ENCODE data around the gene DDX17.

Gene DDX17

GRCh38 chr22:38465673-38466490 lies 40.2 kb downstream of the DDX17 start:
- peak; percentile 83 to 96 for DNase-seq

DNA sequence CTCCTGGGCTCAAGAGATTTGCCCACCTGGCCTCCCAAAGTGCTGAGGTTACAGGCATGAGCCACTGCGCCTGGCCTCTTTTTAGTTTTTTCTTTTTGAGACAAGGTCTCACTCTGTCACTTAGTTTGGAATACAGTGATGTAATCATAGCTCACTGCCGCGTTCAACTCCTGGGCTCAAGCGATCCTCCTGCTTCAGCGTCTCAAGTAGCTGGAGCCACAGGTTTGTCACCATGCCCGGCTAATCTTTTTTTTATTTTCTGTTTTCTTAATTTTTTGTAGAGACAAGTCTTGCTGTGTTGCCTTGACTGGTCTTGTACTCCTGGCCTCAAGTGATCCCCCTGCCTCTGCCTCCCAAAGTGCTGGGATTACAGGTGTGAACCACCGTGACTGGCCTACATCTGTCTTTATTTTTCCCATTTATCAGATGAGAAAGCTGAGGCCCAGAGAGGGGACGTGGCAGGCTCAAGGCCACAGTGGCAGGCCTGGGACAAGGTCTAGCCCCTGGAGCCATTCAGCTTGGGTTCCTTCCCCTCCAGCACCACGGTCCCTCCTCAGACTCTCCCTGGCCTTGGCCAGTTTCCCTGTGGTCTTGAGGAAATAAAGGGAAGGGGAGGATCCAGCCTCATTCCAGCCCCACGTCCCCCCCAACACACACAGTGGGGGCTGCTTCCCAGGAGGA lies 41.0 kb downstream of the DDX17 start:
- DNase-seq, result no peak

DNA sequence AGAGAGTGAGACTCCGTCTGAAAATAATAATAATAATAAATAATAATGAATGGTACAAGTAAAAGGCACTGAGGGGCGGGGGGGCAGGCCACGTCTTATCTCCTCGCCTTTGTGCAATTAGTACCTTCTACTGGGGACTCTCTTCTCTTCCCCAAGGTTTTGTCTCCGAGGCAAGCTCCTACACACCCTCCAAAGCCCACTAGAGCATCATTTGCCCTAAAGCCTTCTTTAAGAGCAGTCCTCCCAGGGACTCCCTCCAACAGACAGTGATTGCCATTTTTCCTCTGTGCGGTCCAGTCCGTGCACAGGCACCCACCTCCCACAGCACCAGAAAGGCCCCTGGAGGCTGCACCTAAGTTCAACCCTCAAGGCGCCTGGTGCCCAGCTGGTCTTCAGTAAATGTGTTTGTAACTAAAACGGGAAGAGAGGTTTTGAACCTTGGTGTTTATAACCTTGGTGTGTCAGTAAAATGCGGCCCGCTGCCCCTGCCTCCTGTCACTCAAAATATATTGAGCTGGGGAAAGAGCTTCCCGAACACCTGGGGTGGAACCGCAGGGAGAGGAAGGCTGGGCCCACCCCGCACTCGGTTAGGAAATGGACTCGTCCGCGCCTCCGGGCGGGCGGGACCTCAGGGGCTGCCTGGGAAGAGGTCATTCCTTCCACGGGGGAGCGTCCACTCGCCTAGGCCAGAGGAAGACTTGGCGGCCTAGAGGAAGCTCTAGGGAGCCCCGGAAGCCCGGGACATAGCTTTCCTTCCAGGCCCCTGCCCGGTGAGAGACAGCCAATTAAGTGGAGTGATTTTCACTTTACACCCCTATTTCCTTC lies 42.9 kb downstream of the DDX17 start:
- peak; percentile 68 to 85 for DNase-seq

- DNase-seq, result peak; percentile 93 to 96
Measured at GRCh38 chr22:38461414-38462081, 44.6 kb downstream of the DDX17 start.

DNA sequence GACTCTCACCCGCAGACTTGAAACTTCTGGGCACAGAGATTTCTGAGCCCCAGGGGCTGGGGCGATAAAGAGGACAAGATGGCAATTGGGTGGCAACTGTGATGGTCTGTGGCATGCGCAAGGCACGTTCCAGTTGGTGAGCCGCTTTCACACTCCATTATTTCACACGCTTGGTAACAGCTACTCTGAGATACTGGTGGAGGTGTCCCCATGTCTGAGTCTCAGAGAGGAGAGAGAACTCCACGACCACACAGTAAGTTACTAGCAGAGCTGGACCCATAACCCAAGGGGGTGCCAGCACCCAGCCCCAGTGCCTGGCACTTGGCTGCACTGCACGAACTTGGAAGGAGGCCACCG lies 45.1 kb downstream of the DDX17 start:
- no peak for DNase-seq

DNA sequence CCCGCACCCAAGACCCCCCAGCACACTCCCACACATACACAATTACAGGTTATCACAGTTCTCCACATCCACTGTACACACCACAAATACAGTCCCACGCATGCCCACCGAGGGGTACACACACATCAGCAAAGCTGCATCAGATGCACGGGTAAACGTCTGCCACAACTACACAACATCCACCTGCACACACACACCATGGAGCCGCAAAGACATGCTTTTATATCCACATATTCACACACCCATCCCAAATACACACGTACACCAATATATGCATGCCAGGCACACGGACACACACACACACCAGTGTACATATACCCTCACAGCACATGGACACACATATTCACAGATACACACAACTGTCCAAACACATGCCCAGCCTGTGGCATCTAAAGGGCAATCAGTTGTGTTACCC lies 45.7 kb downstream of the DDX17 start:
- DNase-seq, result no peak

- DNase-seq, result no peak
Measured at GRCh38 chr22:38456841-38457699, 49.0 kb downstream of the DDX17 start.

DNA sequence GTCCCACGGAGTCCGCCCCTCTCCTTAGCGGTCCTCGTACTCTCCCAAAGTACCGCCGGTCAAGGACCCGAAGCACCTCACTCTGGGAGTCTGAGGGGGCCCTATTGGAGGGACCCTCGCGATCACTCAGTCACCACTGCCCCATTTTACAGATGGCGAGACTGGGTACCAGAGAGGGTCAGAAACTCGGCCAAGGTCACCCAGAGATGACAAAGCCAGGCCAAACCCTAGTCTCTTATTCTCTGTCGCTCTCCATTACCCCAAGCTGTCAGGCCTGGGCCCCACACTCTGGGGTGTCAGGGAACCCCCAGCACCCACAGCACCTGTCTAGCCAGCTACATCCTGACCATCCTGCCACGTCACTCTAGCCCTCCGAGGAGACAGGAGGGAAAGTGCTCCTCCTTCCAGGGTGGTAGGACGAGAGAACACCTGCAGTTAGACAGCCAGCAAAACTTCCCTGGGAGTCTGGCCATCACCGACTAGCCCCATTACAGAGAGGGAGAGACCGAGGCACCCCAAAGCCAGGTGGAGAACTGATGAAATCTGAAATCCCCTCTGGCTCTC lies 49.8 kb downstream of the DDX17 start:
- DNase-seq, result no peak

DNA sequence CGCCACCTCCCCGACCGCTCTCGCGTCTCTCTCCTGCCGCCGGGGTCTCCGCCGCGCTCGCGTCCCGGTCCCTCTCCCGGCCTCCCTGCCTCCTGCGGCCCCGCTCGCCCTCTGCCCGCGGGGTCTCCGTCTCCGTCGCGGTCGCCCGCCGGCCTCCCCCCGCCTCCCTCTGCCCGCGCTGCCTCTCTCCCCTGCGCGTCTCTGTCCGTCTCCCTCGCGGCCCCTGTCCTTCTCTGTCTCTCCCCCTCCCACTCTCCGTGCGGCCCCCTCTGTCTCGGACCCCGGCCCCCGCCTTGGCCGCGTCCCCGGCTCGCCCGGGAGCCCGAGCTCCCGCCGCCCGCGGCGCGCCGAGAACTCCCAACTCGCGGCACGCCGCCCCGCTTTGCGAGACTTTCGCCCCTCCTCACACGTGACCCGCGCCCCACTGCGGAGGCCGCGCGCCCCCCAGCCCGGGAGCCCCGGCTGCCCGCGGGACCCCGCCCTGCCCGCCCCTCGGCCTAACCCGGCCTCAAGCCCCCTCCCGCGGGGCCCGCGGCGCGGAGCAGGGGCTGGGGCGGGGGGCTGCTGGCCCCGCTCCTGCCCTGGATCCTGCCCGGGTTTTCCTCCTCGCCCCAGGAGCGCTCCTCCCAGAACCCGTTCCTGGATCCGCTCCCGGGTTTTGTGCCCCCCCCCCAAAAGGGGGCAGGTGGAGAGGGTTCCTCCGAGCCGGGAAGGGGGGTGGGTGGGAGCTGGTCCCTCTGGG lies 50.4 kb downstream of the DDX17 start:
- peak; percentile 37 to 55 for DNase-seq

DNA sequence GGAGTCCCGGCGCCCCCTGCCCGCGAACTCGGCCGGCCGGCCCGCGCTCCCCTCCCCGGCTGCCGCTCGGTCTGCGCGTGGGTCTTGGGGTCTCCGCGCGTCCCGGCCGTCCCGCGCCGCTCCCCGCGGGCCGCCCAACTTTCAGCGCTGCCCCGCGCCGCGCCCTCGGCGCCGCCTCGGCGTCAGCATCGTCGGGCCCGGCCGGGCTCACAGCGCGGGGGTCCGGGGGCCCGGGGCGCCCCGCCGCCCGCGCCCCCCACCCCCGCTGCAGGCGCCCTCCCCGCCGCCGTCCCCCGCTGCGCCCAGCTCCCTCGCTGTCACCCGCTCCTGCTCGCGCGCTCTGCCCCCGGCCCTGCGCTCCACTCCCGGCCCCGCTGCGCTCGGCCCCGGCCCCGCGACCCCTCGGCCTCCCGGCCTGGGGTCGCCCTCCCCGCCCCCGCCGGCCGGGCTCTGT lies 51.0 kb downstream of the DDX17 start, which contains the start of gene KCNJ4:
Gene KCNJ4, minus strand, starts transcription at position 124 of the 454 bp plus-strand sequence. CDS start 27,067 bp downstream, outside the sequence.
- DNase-seq, result no peak

DNA sequence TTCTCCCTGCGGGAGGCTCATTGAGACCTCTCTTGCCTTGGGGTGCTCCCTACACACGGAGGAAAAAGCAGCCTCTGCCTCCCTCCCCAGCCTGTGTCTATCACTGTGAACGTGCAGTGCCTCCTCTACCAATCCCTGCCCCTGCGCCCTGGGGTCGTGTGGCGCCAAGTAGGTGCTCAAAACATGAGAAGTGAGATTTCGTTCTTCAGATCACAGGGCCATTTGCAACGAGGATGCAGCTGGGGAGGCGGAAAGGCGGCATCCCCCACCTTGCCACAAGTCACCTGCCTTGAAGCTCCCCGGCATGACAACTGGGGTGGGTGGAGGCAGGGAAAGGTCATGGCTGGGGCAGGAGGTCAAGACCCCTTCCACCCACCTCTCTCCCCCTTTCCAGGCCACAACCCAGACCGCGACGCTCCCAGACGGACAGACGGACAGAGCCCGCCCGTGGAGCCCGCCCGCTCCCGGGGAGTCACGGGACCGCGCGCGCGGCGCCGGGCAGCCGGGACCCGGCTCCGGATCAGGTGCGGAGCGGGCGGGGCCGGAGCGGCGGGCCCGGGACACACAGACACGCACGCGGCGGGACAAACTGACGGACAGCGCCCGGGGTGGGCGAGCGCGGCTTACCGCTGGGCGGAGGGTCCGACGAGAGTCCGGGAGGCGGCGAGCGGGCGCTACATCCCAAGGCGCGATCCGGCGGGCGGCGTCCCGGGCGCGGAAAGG lies 51.6 kb downstream of the DDX17 start:
- peak in 1 of 2 experiments; percentile 39 for DNase-seq

GRCh38 chr22:38453996-38454352 lies 52.1 kb downstream of the DDX17 start:
- DNase-seq, result no peak

DNA sequence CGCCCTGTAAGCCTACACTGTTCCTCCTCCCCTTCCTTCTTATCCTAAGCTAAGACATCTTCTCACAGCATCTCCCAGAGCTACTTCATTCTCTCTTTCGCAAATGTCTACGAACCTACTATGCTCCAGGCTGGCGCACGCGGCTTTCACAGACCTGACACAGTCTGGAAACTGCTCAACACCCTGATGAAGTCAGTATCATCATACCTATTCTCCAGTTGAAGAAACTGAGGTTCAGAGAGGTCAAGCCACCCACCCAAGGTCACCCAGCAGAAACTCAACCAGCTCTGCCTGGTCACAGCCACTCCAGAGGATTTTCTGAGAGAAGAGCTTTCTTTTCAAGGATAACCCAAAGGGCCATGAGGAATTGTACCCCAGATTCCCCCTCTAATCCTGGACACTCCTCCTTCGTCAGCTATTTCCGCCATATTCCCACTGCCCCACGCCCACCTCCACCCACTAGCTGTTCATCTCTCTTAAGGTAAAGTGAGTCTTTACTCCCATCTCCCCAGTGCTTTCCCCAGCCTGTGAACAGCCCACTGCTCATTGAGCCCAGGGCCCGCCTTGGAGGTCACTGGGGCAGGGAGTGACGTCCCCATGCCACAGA lies 52.9 kb downstream of the DDX17 start:
- DNase-seq, result no peak

DNA sequence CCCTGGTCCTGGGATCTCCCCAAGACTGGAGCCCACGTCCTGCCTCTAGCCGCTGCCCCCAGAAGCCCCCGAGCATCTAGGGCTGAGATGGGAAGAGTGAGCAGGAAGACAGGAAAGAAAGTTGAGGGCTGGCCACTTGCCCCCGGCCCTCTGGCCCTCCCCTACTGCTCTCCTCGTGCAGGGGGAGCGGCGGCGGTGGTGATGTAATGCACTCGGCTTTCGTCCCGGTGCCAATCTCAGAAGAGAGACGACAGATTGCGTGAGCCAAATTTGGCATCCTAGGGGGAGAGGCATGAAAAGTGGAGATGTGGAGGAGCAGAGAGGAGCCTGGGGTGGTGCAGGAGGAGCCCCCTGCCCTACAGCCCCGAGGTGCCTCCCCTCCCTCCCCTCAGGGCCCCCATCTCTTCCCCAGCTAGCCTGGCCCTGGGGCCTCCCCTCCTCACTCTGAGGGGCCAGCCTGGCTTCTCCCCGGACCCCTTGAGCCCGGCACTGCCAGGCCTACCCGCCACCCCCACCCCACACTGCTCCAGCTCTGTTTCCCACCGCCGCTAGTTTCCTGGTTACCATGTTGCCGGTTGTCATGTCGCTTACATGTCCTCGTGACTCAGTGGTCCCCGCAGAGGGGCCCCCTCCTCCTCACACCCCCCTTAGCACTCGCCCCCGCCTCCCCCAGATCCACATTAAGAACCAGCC lies 53.6 kb downstream of the DDX17 start:
- peak; percentile 59 to 75 for DNase-seq

DNA sequence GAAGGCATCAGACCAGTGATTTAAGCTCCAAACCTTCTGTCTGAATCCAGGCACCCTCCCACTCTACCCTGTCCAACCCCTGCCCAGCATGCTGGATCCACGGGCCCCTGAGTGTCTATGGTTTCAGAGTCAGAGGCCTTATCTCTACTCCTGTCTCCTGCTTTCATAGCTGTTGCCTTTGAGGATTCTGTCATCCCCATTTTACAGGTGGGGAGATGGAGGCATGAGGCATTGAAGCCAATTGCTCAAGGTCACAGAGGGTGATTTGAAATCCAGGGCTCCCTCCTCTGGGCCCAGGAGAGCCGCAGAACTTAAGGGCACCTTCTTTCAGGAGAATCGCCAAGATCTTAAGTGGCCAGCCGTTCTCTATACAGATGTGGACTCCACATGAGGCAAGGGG lies 54.2 kb downstream of the DDX17 start:
- no peak for DNase-seq

DNA sequence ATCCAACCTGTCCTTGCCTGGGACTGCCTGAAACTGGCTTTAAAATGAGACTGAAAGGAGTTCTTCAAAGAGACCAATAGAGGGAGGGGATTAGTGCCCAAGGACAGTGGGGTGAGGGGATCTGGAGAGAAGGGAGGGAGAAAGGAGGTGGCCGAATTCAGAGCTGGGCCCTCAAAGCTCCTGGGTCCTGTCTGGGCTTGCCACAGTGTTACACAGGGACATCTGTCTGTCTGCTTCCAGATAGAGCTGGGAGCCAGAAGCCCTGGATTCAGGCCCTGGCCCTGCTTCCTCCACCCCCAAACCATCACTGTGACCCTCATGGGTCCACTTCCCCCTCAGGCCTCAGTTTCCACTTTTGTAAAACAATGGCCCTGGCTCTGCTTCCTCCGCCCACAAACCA lies 54.7 kb downstream of the DDX17 start:
- DNase-seq, result peak in 1 of 2 experiments; percentile 46

DNA sequence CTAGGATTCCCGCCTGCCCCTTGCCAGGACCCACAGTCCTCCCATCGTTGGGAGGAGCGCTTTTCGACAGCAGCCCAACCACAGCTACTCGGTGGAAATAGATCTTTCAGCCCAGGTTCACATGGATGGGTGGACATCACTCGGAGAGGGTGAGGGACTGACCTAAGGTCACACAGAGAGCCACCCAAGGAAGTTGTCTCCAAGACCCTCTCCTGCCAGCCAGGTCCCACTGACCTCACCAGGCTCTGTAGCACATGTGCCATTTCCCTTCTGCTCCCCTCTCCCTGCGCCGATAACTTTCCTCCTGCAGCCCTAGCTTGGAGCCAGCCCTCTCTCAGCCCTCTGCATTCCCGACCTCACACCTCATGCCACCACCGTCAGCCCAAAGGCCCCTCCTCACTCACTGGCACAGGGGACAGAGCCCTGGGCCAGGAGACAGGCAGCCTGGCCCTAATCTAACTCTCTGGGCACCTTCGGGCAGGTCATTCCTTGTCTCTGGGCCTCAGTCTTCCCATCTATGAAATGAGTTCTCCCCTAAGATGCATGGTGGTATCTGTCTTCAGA lies 55.8 kb downstream of the DDX17 start:
- DNase-seq, result no peak

DNA sequence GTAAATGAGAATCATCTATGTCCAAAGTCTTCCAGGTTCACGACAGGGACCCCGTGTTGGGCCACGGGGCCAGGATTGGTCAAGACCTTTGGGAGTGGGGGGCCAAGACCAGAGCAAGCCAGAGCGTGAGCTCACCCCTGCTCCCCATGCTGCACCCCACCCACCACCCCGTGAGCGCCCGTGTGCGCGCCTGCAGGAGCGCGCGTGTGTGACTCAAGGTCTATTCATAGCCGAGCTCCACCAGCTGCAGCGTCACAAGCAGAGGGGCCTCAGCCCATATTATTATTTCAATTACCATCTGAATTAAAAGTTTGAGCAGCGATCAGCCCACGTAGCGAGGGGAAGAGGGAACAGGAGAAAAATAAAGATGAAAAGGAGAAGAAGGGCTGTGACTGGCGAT lies 56.3 kb downstream of the DDX17 start:
- DNase-seq, result no peak
